SK-N-SH (cell line): ENCODE results near the gene NTN1. TPM values are rescaled to one million over a fixed set of nuclear protein-coding genes. Genes with fewer than 3 reads are reported as not detected.

ENCODE experiments used
- CTCF ChIA-PET: fragments of 300-600, 350-600 bp; formaldehyde crosslinking; extraction: SDS; loops from one replicate; lab custom pipeline; 2021; lab: Yijun Ruan, JAX
- POLR2A ChIA-PET: fragments of 350-600 bp; sonication (Branson Sonifier 250); formaldehyde crosslinking; extraction: SDS; loops from one replicate; lab custom pipeline; 2020; ENCODE audit warnings: antibody characterized with exemption, inconsistent platforms; lab: Yijun Ruan, JAX
- DNase-seq: peaks from one replicate; pipeline ENCODE4 v3.0.0; 2012
- H2AFZ ChIP-seq: fragments of 200-600 bp; sonication (generic); 2 replicates; pipeline ENCODE4 v1.8.1; 2016; ENCODE audit warnings: antibody characterized with exemption, mild to moderate bottlenecking, low read depth
- H3F3A ChIP-seq: fragments of 200-600 bp; sonication (generic); replicated peaks from 2 replicates; pipeline ENCODE3; 2016; ENCODE audit warnings: antibody characterized with exemption, mild to moderate bottlenecking; ENCODE audit not compliant: insufficient read depth
- H3K27ac ChIP-seq, 2 experiments: fragments of 200-500 bp in 1 of 2; fragments of 200-600 bp in 1 of 2; sonication (Bioruptor generic) in 1 of 2; sonication (generic), shearing (Covaris generic) in 1 of 2; 2 replicates each; pipeline versions ENCODE4 v1.5.1 to v1.6.1; 2014 to 2016; ENCODE audit warnings: low read depth in 2 of 2, inconsistent platforms in 1 of 2, low read length in 1 of 2, mild to moderate bottlenecking in 1 of 2, mixed read lengths in 1 of 2
- H3K27me3 ChIP-seq: fragments of 200-600 bp; sonication (generic), shearing (Covaris generic); 2 replicates; pipeline ENCODE4 v1.6.1; 2016; ENCODE audit warnings: mixed run types; ENCODE audit not compliant: insufficient read depth
- H3K36me3 ChIP-seq, 2 experiments: fragments of 200-500 bp in 1 of 2; fragments of 200-600 bp in 1 of 2; sonication (Bioruptor generic) in 1 of 2; sonication (generic) in 1 of 2; replicated peaks in 1 of 2; 2 replicates each; pipeline versions ENCODE3 to v1.5.1; 2014 to 2016; ENCODE audit warnings: low read length in 1 of 2, mild to moderate bottlenecking in 1 of 2; ENCODE audit not compliant: insufficient read depth in 2 of 2, control insufficient read depth in 1 of 2
- H3K4me1 ChIP-seq, 2 experiments: fragments of 200-500 bp in 1 of 2; fragments of 200-600 bp in 1 of 2; sonication (Bioruptor generic) in 1 of 2; sonication (generic), shearing (Covaris generic) in 1 of 2; 2 replicates each; pipeline versions ENCODE4 v1.5.1 to v1.6.1; 2014 to 2016; ENCODE audit warnings: low read depth in 1 of 2, low read length in 1 of 2, mixed run types in 1 of 2; ENCODE audit not compliant: insufficient read depth in 2 of 2, control insufficient read depth in 1 of 2
- H3K4me2 ChIP-seq: fragments of 200-600 bp; sonication (generic), shearing (Covaris generic); 2 replicates; pipeline ENCODE4 v1.6.1; 2017; ENCODE audit warnings: mixed run types
- H3K4me3 ChIP-seq, 2 experiments: fragments of 200-500 bp in 1 of 2; fragments of 200-600 bp in 1 of 2; sonication (Bioruptor generic) in 1 of 2; sonication (generic), shearing (Covaris generic) in 1 of 2; 2 replicates each; pipeline versions ENCODE4 v1.5.1 to v1.8.1; 2014 to 2016; ENCODE audit warnings: low read depth in 2 of 2, inconsistent platforms in 1 of 2, low read length in 1 of 2, mild to moderate bottlenecking in 1 of 2, mixed read lengths in 1 of 2, moderate library complexity in 1 of 2
- H3K79me2 ChIP-seq: fragments of 200-600 bp; sonication (generic); 2 replicates; pipeline ENCODE4 v1.8.1; 2017; ENCODE audit warnings: mild to moderate bottlenecking; ENCODE audit not compliant: insufficient read depth
- H3K9ac ChIP-seq: fragments of 200-600 bp; sonication (generic); 2 replicates; pipeline ENCODE4 v1.6.1; 2017; ENCODE audit warnings: mixed run types
- H3K9me2 ChIP-seq: fragments of 200-600 bp; sonication (generic); 2 replicates; pipeline ENCODE4 v1.6.1; 2017; ENCODE audit warnings: mixed run types
- H3K9me3 ChIP-seq: fragments of 200-600 bp; sonication (generic); 2 replicates; pipeline ENCODE4 v1.6.1; 2017; ENCODE audit warnings: mixed run types, mild to moderate bottlenecking, moderate library complexity
- H4K20me1 ChIP-seq: fragments of 200-600 bp; sonication (generic); 2 replicates; pipeline ENCODE4 v1.6.1; 2017; ENCODE audit warnings: mild to moderate bottlenecking, mixed run types; ENCODE audit not compliant: insufficient read depth
- CHD2 ChIP-seq: fragments of 150-350 bp; IDR thresholded peaks from 2 replicates; pipeline ENCODE4 v1.6.1; 2018; ENCODE audit warnings: low read length; ENCODE audit not compliant: partially characterized antibody
- ELF1 ChIP-seq: IDR thresholded peaks from 2 replicates; pipeline ENCODE4 v1.4.0; 2012
- EP300 ChIP-seq, 2 experiments: IDR thresholded peaks; 2 replicates each; pipeline versions ENCODE4 v1.4.0 to v1.6.1; 2012; ENCODE audit warnings: borderline replicate concordance in 1 of 2, low read depth in 1 of 2, low read length in 1 of 2
- FOSL2 ChIP-seq: IDR thresholded peaks from 2 replicates; pipeline ENCODE4 v1.4.0; 2012; ENCODE audit warnings: low read depth, mild to moderate bottlenecking, moderate library complexity, borderline replicate concordance
- GATA2 ChIP-seq: sonication (generic); formaldehyde crosslinking; IDR thresholded peaks from 2 replicates; pipeline ENCODE4 v1.5.0; 2020; ENCODE audit warnings: mild to moderate bottlenecking, missing genetic modification reagents
- JUND ChIP-seq: IDR thresholded peaks from 2 replicates; pipeline ENCODE4 v1.4.0; 2012
- MXI1 ChIP-seq: IDR thresholded peaks from 2 replicates; pipeline ENCODE4 v1.6.1; 2012; ENCODE audit warnings: mild to moderate bottlenecking, low read depth, low read length, improper control_type of control experiment
- NFIC ChIP-seq: IDR thresholded peaks from 2 replicates; pipeline ENCODE4 v1.4.0; 2012; ENCODE audit warnings: borderline replicate concordance
- NRF1 ChIP-seq: IDR thresholded peaks from 2 replicates; pipeline ENCODE4 v1.6.1; 2012; ENCODE audit warnings: low read depth, mild to moderate bottlenecking, low read length
- POLR2AphosphoS5 ChIP-seq: IDR thresholded peaks from 2 replicates; pipeline ENCODE4 v1.6.1; 2012; ENCODE audit warnings: low read depth, low read length
- RAD21 ChIP-seq: IDR thresholded peaks from 2 replicates; pipeline ENCODE4 v1.6.1; 2012; ENCODE audit warnings: mild to moderate bottlenecking, low read length
- RFX5 ChIP-seq: IDR thresholded peaks from 2 replicates; pipeline ENCODE4 v1.6.1; 2012; ENCODE audit warnings: mild to moderate bottlenecking, improper control_type of control experiment, low read length
- SIN3A ChIP-seq: IDR thresholded peaks from 2 replicates; pipeline ENCODE4 v1.6.1; 2012; ENCODE audit warnings: low read depth, mild to moderate bottlenecking, low read length, moderate library complexity, borderline replicate concordance
- TCF12 ChIP-seq: IDR thresholded peaks from 2 replicates; pipeline ENCODE4 v1.4.0; 2012
- WGBS: methylation state at CpG from one replicate; pipeline ENCODE4 v1.1.6; 2017; ENCODE audit warnings: low lambda C conversion rate; 5-methylcytosine and 5-hydroxymethylcytosine counted together
- polyA plus RNA-seq, 3 experiments: library from polyadenylated mRNA; depleted of rRNA; stranded (reverse); fragments of >200 nt; gene quantifications; 2 replicates each; pipeline ENCODE4 v1.2.3, GENCODE V29; 2012
- TF ChIP-seq, protein P1 (sequence below): IDR thresholded peaks from 2 replicates; pipeline ENCODE4 v1.4.0; 2012; ENCODE audit warnings: low read depth, borderline replicate concordance
- TF ChIP-seq, protein P2 (sequence below): IDR thresholded peaks from 2 replicates; pipeline ENCODE4 v1.6.1; 2012; ENCODE audit warnings: mild to moderate bottlenecking, low read depth, low read length, moderate library complexity
- TF ChIP-seq, protein P3 (sequence below): IDR thresholded peaks from 2 replicates; pipeline ENCODE4; 2012

Gene NTN1
- polyA plus RNA-seq, 1 of the 3 experiments (the other 2 are of a cell fraction) = 0.05 TPM

DNA sequence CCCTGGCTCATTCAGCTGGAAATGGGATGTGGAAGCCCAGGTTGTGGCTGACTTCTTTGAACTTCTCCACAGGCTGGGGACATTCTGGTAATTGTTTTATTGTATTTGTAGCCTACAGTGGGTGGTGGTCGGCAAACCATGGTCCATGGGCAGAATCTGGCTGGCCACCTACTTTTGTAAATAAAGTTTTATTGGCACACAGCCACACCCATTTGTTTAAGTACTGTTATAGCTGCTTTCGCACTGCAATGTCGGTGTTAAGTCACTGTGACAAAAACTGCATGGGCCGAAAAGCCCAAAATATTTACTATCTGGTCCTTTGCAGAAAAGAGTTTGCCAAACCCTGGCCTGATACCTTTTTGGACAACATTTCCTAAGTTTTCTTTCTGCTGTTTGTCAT is 86.2 kb downstream of the NTN1 start:
- no peak overlapping the region for H2AFZ ChIP-seq
- H3K9ac ChIP-seq = no peak overlapping the region
- no peaks in the 10 kb centered on the region for H3K36me3 ChIP-seq
- DNase-seq = no peak
- no peak overlapping the region for H3K4me3 ChIP-seq
- no peaks in the 10 kb centered on the region for H3F3A ChIP-seq
- H3K4me1 ChIP-seq = no peaks in the 10 kb centered on the region
- TF ChIP-seq NRF1 (no peak), TCF12 (no peak), GATA2 (no peak), JUND (no peak), RFX5 (no peak), ELF1 (no peak), EP300 (IDR thresholded peaks at IDR 0.05; ENCODE audit: borderline replicate concordance in 1 of 2, low read depth in 1 of 2, low read length in 1 of 2) (no peak), CHD2 (no peak), NFIC (no peak)
- TF ChIP-seq, protein P1, sequence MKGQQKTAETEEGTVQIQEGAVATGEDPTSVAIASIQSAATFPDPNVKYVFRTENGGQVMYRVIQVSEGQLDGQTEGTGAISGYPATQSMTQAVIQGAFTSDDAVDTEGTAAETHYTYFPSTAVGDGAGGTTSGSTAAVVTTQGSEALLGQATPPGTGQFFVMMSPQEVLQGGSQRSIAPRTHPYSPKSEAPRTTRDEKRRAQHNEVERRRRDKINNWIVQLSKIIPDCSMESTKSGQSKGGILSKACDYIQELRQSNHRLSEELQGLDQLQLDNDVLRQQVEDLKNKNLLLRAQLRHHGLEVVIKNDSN = no peak
- H4K20me1 ChIP-seq = no peaks in the 10 kb centered on the region
- no peak overlapping the region for H3K27ac ChIP-seq
- ChIA-PET CTCF (interaction anchor here (1.4 kb wide), 1 partner anchor 33 kb away, joined by 3 read pairs; no protein-coding TSS in a partner anchor), POLR2A (no interaction called here)
- peaks cover 55% of the 10 kb centered on the region; the same call in 1 of the 2 replicates for H3K27me3 ChIP-seq
- H3K9me2 ChIP-seq = no peaks in the 10 kb centered on the region
- H3K79me2 ChIP-seq = no peaks in the 10 kb centered on the region
- no peak overlapping the region for H3K4me2 ChIP-seq
- H3K9me3 ChIP-seq = no peaks in the 10 kb centered on the region
- WGBS = 59% methylated on average over 4 of the region's 4 CpGs

DNA sequence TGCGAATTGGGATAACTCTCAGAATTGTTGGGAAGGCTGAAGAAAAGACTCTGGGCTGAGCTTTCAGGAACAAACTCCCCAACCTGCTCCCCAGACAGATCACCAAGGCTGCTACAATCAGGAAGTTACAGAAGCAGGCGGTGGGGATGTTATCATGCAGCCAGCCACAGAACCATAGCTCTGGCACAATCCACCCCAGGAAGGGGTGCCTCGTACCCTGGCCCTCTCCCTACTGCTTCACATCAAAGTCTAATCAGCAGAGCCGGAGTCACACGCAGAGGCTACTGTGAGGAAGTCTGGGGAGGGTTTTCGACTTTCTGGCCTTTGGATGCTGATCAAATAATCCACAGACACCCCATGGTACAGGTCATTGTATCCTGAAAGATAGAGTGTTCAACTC is 86.8 kb downstream of the NTN1 start:
- ChIA-PET POLR2A (no interaction called here), CTCF (no interaction called here)
- Histone ChIP-seq H3K4me3 (no peak overlapping the region), H4K20me1 (no peaks in the 10 kb centered on the region), H3K27ac (no peak overlapping the region), H3K9me2 (no peaks in the 10 kb centered on the region), H3K36me3 (no peaks in the 10 kb centered on the region), H3K9me3 (no peaks in the 10 kb centered on the region), H3F3A (no peaks in the 10 kb centered on the region), H3K9ac (no peak overlapping the region), H3K4me2 (no peak overlapping the region), H3K27me3 (peaks cover 51% of the 10 kb centered on the region; the same call in 1 of the 2 replicates)
- no peak for DNase-seq
- WGBS = 30% methylated on average over 4 of the region's 6 CpGs
- TF ChIP-seq POLR2AphosphoS5 (no peak), TCF12 (no peak), RFX5 (no peak), SIN3A (no peak), FOSL2 (no peak), CHD2 (no peak), RAD21 (no peak), MXI1 (no peak)
- TF ChIP-seq, protein P2, sequence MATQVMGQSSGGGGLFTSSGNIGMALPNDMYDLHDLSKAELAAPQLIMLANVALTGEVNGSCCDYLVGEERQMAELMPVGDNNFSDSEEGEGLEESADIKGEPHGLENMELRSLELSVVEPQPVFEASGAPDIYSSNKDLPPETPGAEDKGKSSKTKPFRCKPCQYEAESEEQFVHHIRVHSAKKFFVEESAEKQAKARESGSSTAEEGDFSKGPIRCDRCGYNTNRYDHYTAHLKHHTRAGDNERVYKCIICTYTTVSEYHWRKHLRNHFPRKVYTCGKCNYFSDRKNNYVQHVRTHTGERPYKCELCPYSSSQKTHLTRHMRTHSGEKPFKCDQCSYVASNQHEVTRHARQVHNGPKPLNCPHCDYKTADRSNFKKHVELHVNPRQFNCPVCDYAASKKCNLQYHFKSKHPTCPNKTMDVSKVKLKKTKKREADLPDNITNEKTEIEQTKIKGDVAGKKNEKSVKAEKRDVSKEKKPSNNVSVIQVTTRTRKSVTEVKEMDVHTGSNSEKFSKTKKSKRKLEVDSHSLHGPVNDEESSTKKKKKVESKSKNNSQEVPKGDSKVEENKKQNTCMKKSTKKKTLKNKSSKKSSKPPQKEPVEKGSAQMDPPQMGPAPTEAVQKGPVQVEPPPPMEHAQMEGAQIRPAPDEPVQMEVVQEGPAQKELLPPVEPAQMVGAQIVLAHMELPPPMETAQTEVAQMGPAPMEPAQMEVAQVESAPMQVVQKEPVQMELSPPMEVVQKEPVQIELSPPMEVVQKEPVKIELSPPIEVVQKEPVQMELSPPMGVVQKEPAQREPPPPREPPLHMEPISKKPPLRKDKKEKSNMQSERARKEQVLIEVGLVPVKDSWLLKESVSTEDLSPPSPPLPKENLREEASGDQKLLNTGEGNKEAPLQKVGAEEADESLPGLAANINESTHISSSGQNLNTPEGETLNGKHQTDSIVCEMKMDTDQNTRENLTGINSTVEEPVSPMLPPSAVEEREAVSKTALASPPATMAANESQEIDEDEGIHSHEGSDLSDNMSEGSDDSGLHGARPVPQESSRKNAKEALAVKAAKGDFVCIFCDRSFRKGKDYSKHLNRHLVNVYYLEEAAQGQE = no peak
- TF ChIP-seq, protein P3, sequence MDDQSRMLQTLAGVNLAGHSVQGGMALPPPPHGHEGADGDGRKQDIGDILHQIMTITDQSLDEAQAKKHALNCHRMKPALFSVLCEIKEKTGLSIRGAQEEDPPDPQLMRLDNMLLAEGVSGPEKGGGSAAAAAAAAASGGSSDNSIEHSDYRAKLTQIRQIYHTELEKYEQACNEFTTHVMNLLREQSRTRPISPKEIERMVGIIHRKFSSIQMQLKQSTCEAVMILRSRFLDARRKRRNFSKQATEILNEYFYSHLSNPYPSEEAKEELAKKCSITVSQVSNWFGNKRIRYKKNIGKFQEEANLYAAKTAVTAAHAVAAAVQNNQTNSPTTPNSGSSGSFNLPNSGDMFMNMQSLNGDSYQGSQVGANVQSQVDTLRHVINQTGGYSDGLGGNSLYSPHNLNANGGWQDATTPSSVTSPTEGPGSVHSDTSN = no peak
- TF ChIP-seq, all 33 proteins: peak for 0
- H2AFZ ChIP-seq = no peak overlapping the region
- no peaks in the 10 kb centered on the region for H3K79me2 ChIP-seq
- H3K4me1 ChIP-seq = no peaks in the 10 kb centered on the region
